Stomach (tissue), 4 donors: ENCODE results near the gene NLN.

ENCODE experiments used
- CTCF ChIP-seq, 7 experiments: fragments of 450-650 bp in 4 of 7; fragments of 200-600 bp in 3 of 7; sonication (generic) in 3 of 7; IDR thresholded peaks; one replicate each; pipeline ENCODE4 v1.5.1; 2016 to 2019; ENCODE audit warnings: antibody characterized with exemption in 7 of 7, control low read depth in 2 of 7, mild to moderate bottlenecking in 1 of 7
- POLR2A ChIP-seq, 4 donors: fragments of 450-650 bp; IDR thresholded peaks; one replicate each; pipeline ENCODE4 v1.6.1; 2016; ENCODE audit warnings: antibody characterized with exemption in 4 of 4, control low read depth in 2 of 4, mild to moderate bottlenecking in 1 of 4, moderate library complexity in 1 of 4

GRCh38 chr5:65819905-65820240 lies 97.9 kb downstream of the NLN start:
- TF ChIP-seq CTCF (IDR thresholded peaks at IDR 0.05) (no peak), POLR2A (IDR thresholded peaks at IDR 0.05) (no peak)
